ENCODE measurements around the gene GPR150.

GPR150 gene

DNA sequence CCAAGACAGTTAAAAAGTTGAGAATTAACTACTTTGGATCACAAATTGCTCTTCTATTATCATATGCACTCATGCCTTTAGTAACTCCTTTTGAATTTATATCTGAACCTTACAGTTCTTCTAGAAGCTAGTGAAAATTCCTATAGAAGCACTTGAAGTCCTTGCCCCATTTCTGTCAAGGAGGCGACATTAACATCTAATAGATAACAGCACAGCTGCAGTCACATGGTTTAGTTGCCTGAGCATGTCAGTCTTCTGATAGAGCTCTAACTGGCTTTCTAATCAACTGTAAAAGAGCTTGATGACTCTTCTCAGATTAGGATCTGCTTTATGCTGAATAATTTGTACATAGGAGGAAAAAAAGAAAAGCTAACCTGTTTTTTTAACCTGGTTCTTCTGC lies 35.7 kb downstream of the GPR150 start:
- DNase-seq, result no peak

DNA sequence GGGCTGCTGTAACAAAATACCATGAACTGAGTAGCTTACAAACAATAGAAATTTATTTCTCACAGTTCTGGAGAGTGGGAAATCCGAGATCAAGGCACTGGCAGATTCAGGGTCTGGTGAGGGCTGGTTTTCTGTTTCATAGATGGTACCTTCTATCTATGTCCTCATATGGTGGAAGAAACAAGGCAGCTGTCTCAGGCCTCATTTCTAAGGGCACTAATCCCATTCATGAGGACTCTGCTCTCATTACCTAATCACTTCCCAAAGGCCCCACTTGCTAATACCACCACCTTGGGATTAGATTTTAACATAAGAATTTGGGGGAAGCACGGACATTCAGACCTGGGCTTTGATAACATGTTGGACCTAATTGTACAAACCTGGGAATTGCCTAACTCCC lies 40.2 kb downstream of the GPR150 start:
- DNase-seq, result peak in 1 of 2 experiments; percentile 20

DNA sequence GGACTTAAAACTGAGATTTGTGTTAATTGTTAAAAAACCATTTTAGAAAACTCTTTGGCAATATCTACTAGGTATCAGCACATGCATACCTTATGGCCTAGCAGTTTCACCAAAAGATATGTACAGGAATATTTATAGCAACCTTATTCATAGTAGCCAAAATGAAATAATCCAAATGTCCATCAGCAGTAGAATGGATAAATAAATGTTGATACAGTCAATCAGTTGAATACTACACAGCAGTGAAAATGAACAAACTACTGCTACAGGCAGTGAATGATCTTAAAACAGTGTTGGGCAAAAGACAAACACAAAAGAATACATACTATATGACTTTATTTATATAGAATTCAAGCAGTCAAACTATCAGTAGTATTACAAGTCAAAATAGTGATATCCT lies 43.1 kb downstream of the GPR150 start:
- no peak for DNase-seq

DNA sequence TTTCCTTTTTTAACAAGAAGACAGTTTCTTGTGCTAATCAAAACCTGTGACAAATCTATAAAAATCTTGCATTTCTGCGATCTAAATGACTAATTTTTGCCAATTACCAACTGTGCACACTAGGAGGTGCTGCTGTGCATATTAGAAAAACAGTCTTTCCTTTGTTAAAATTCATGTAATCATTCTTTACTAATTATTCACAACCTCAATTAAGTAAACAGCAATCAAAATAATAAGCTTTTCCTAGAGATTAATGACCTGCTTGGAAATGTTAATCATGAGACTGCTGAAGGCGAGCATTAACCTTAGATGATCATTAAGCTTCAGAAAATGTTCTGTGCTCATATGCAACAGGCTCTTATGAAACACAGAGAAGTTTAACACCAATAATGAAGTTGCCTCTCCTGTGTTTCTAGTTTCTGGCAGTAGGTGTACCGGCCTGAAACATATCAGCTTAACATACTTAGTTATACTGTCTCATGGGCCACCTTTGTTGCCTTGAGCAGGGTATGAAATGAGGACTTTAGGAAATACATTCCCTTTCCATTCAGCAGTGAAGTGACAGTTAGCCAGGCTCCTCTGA lies 44.4 kb downstream of the GPR150 start:
- peak in 1 of 2 experiments; percentile 18 for DNase-seq

DNA sequence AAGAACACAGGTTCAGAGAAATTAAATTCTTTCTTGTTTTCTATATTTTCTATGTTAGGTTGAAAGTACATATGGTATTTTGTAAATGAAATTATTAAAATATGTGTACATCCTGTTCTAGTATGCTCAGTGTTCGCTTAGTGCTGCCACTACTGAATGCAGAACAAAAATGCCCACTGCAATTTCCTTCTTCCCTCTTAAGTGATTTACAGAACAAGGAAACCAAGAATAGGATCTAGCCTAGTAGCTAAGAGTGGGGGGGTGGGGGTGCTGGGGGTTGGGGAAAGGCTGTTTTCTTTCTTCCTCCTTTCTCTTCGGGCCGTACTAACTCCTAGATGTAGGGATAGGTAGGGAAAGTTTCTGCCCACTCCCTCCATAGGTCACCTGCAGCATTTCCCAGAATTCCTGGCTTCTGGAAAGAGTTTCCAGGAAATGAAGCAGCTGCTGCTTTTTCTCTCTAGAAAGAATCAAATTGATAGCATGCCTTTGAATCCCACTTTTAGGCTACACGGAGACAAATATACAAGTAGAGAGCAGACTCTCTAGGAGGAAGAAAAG lies 47.3 kb downstream of the GPR150 start:
- DNase-seq, result no peak

DNA sequence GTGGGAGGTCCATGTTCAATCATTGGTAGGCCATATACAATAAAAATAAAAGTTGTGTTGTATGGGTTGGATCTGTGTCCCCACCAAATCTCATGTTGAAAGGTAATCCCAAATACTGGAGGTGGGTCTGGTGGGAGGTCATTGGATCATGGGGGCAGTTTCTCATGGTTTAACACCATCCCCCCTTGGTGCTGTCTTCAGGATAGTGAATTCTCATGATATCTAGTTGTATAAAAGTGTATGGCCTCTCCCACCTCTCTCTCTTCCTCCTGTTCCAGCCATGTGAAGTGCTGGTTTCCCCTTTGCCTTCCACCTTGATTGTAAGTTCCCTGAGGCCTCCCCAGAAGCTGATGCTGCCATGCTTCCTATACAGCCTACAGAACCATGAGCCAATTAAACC lies 47.8 kb downstream of the GPR150 start:
- DNase-seq, result no peak

DNA sequence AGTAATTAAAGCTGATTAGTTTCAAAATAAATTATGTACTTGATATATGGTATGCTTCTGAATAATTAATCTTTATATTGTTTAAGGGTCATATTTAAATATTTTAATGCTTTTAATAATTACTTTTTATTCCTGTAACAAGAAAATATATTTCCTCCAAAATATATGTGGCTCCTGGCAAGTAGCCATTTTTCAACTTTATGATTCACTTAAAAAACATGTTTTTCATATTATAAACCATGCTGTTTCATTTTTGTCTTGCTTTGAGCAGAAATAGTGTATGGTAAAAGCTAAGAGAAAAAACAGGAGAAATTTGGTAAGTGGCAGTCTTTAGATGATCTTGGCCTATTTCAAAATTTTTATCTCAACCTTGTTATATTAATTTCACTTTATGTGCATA lies 48.3 kb downstream of the GPR150 start:
- no peak for DNase-seq

DNA sequence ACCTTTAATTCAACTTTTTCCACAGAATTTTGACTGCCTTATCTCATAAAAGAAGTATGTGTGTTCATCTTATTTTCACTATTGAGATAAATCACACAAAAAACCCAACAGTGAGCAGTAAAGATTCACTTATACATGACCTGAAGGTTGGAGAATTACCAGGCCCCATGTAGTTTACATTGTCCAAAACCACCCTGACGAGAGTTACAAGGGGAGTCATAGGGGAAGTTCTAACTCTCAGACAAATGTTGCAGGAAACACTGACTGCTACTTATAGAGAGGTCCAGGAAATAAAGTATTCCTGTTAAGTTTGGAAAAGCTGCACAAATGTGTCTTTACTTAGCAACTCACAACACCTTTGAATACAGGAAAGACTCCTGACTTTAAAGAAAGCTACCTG lies 48.8 kb downstream of the GPR150 start:
- DNase-seq, result no peak

DNA sequence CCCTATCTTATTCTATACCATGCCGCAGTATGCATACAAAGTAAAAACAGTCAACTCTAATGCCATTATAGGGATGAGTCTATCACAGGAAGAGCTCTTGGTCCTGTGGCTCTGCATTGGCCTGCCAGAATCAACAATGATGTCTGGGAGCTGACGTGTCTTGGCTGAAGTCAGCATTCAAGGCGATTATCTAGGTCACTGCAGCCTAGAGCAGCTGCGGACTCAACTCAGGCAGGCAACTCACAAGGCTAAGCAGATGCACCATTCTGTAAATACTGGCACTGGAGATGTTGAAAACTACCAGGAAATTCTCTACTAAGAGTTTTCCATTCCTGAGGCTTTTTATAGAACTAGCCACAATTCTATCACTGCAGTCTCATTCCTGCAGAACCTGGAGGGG lies 49.7 kb downstream of the GPR150 start:
- no peak for DNase-seq

DNA sequence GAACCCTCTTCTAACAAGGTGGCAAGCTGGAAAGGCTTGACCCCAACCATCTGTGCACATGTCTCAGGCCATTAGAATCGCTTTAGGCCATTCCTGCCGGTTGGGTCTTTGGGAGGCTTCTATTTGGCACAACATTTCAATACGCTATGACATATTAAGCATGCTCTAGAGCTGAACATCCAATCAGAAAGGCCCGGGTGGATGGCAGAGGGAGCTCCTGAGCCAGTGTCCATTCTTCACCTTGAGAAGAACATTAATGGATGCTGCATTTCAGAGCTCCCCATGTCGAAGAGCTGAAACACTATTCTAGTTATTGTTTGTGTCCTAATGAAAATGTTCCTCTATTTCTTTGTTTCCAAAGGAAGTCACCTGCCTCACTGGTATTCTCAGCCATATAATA lies 50.1 kb downstream of the GPR150 start:
- no peak for DNase-seq

DNA sequence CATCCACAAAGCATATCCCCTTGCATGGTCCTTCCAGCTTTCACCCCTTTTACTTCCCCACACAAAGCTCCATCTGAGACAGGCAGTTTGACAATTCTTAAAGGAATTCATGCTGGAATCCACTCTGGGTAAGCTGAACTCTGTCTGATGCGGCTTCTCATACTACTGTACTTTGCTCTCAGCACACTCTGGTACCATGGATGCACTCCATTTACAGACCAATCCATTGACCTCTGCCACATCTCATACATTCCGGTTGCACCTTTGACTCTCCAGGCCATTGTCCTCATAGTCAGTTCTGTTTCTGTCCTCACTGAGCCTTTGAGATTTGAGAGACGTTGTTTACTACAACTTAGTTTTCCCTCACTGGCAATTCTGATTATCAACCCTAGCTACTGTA lies 50.7 kb downstream of the GPR150 start:
- DNase-seq, result no peak

Data from NCI-H524 (cell line).